ENCODE measurements around the gene WASHC4.
"Not testable (repeated sequence)": the region's sequence is repeated elsewhere in the genome, so short reads cannot be mapped to it uniquely, and the experiment has no call there.

The WASHC4 gene

GRCh38 chr12:105162174-105162573, 54.6 kb downstream of the WASHC4 start:
- DNase-seq (ENCODE audit: low read depth), result no peak

- no peak for DNase-seq (ENCODE audit: low read depth)
These were observed 56.5 kb downstream of the WASHC4 start for GRCh38 chr12:105164068-105164467.

DNA sequence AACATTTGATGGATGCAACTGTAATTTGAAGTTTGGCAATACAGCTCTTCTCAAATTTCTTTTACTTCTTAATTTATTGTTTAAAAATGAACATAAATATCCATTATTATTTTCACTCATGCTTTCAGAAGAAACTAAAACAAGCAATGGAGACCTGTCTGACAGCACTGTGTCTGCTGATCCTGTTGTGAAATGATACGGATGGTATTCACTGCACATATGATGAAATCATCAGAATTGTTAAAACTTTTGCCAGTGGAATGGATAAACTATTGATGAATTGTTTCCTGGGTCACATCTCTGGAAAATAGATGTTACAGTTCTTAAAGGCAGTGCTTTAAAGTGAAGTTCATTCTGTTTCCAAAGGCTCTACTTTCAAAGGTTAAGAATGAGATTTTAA, 59.2 kb downstream of the WASHC4 start:
- peak; percentile 59 for DNase-seq (ENCODE audit: low read depth)

GRCh38 chr12:105167346-105167745, 59.8 kb downstream of the WASHC4 start:
- peak; percentile 33 for DNase-seq (ENCODE audit: low read depth)

DNA sequence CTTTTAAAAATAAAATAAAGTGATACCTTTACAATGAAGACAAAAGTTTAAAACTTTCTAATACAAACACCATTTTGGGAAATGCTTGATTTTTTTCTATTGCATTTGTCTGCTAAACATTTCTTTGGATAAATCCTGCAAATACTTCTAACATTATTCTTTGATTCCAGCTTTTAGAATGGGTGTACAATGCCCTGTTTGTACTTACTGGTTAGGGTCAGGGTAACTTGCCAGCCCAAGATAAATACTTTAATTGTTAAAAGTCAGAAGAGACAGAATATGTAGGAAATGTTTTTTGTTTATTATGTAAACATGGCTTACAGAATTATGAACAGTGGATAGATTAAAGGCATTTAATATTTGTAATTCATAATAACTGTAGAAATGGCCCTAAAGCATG, 60.5 kb downstream of the WASHC4 start:
- no peak for DNase-seq (ENCODE audit: low read depth)

DNA sequence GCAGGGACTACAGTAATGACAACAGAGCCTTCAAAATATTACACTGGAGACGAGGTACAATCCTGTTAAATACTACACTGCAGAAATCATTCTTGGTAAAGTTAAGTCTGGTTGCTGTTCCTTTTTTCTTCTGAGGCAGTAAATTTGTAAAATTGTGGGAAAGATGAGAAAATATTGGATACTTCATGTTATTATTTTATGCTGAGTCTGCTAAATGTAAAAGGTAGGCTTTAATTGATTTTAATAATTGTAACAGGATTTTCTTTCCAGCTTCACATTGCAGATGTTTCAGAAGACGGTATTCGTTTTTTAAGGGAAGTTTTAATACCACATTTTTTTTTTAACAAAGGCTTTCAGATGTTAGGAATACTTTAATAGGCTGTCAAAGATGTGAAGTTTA, 62.6 kb downstream of the WASHC4 start:
- DNase-seq (ENCODE audit: low read depth), result no peak

GRCh38 chr12:105171691-105172436, 64.3 kb downstream of the WASHC4 start:
- DNase-seq (ENCODE audit: low read depth), result no peak

DNA sequence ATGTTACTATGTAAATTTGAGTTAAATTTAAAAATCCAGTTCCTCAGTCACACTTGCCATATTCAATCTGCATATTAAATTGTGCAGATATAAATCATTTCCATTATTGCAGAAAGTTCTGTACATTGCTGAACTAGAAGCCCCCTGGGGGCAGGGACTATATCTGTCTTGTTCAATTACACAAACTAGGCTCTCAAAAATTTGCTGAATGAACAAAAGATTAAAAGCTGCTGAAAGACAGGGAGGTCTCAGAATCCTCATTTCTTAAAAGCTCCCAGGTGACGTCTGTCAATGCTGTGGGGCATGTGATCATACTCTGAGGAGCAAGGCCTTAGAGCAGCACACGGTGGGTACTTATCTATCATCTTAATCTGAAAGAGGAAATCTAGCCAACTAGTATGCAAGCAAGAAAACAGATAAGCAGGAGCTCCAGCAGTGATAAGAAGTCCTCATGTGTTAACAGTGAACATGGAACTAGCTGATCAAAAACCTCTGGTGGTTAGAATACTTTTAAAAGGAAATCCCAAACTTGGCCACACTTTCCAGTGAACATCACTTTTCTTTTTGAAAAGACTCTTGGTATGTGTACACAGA, 68.0 kb downstream of the WASHC4 start:
- DNase-seq (ENCODE audit: low read depth), result no peak

- DNase-seq (ENCODE audit: low read depth), result no peak
These were observed 69.7 kb downstream of the WASHC4 start for GRCh38 chr12:105177208-105177607.

DNA sequence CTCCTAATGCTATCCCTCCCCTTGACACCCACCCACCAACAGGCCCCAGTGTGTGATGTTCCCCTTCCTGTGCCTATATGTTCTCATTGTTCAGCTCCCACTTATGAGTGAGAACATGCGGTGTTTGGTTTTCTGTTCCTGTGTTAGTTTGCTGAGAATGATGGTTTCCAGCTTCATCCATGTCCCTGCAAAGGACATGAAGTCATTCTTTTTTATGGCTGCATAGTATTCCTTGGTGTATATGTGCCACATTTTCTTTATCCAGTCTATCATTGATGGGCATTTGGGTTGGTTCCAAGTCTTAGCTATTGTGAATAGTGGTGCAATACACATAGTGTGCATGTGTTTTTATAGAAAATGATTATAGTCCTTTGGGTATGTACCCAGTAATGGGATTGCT, 71.6 kb downstream of the WASHC4 start:
- DNase-seq (ENCODE audit: low read depth), result not testable (repeated sequence)

DNA sequence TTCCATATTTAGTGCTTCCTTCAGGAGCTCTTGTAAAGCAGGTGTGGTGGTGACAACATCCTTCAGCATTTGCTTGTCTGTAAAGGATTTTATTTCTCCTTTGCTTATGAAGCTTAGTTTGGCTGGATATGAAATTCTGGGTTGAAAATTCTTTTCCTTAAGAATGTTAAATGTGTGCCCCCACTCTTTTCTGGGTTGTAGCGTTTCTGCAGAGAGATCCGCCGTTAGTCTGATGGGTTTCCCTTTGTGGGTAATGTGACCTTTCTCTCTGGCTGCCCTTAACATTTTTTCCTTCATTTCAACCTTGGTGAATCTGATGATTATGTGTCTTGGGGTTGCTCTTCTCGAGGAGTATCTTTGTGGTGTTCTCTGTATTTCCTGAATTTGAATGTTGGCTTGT, 75.9 kb downstream of the WASHC4 start:
- DNase-seq (ENCODE audit: low read depth), result not testable (repeated sequence)

- not testable (repeated sequence) for DNase-seq (ENCODE audit: low read depth)
These were observed 76.4 kb downstream of the WASHC4 start for GRCh38 chr12:105183976-105184375.

DNA sequence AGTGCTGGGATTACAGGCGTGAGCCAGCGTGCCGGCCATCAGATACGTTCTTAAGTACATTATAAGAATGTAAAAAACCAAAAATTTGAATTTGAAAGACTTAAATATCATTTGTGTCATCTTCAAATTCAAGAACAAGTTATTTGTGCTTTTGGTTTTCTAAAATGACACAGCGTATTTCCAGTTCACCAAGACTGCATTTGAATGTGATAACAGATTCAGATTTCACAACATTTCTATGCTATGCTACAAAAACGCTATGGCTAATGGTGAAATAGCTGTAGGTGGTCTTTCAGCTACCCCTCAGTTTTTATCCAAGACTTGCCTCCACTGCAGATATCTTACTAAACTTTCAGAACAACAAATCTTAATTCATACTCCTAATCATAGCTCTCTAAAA, 81.8 kb downstream of the WASHC4 start:
- no peak for DNase-seq (ENCODE audit: low read depth)

DNA sequence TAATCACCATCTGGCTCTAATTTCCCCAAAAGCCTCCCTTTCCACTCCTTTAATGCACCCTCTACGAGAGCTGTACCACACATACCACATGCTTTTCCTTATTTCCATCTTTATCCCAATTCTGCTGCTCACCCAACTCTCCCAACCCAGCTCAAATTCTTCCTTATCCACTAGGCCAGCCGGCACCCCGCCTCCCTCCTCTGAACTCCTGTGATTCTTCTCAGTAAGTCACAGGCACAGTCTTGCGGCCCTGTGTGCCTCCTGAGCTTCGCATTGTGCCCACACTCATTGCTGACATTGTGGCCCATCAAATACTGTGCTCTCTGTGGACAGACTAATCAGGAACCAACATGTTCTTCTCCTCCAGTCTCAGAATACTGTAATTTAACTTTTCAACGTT, 83.0 kb downstream of the WASHC4 start:
- DNase-seq (ENCODE audit: low read depth), result no peak

GRCh38 chr12:105192624-105193225, 85.2 kb downstream of the WASHC4 start:
- no peak for DNase-seq (ENCODE audit: low read depth)

- DNase-seq (ENCODE audit: low read depth), result no peak
These were observed 87.4 kb downstream of the WASHC4 start for GRCh38 chr12:105194947-105195346.

- DNase-seq (ENCODE audit: low read depth), result no peak
These were observed 88.6 kb downstream of the WASHC4 start for GRCh38 chr12:105196090-105196489.

GRCh38 chr12:105198961-105199360, 91.4 kb downstream of the WASHC4 start:
- DNase-seq (ENCODE audit: low read depth), result no peak

DNA sequence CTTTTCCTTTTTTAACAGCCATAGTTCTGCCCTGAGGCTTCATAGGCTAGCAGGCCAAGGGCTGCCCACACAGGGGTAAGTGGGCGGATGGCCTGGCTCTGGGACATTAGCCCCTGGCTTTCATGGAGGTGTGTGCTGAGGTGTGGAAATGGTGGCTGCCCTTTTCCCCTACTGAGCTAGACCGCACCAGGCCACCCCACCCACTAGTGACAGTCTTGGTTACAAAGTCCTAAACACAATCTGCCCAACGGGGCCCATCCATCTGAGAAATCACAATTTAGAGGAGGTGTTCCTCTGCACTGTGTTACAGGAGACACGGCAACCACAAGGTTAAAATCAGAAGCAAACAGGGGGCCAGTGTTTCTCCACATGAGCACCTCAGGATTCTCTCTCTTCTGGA, 92.9 kb downstream of the WASHC4 start:
- no peak for DNase-seq (ENCODE audit: low read depth)

DNA sequence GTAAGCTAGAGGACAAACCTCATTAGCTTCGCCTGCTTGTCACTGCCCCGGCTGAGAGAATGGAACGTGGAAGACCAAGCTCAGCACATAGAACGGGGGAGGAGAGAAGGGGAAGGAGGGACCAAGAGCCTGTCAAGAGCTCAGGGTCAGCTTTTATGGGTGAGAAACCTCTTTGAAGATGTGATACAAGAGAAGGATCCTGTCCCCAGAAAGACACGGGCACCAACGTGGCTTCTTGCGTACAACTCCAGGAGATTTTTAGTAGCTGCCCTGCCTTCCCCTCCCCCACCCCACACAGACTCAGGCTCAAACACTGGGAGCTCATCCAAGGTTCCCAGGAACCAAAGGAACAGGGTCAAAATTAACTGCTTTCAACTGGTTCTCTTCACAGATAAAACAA, 93.8 kb downstream of the WASHC4 start:
- DNase-seq (ENCODE audit: low read depth), result no peak

DNA sequence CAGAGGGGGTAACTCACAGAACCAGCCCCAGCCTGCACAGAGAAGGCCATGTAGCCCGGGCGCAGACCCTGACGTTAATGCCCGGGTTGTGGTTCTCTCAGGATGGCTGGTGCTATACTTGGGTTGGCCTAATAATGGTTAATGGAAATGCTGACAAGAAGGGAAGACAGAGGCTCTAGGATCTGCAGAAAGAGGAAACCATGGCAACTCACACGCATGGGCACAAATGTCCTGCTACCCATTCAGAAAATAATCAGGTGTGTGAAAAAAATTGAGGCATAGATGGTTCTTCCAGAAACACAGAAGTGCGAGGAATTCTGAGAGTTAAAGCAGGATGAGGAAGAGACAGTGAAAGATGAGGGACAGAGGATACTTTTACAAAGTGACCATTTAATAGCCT, 94.7 kb downstream of the WASHC4 start:
- no peak for DNase-seq (ENCODE audit: low read depth)

- DNase-seq (ENCODE audit: low read depth), result no peak
These were observed 96.6 kb downstream of the WASHC4 start for GRCh38 chr12:105204127-105204526.

- peak; percentile 80 for DNase-seq (ENCODE audit: low read depth)
These were observed 97.4 kb downstream of the WASHC4 start for GRCh38 chr12:105204916-105205315.

Measured in fibroblast of gingiva (primary cell).